Activated T-cell treated with anti-CD3 and anti-CD28 coated beads for 48 hours (primary cell): Measurements from ENCODE around the gene OR2V2.
"Not testable (repeated sequence)": the region's sequence is repeated elsewhere in the genome, so short reads cannot be mapped to it uniquely, and the experiment has no call there.

Source experiments
- DNase-seq: peaks from one replicate; pipeline ENCODE4 v3.0.0-alpha.2; 2020; ENCODE audit warnings: low read depth

The OR2V2 gene

GRCh38 chr5:181146927-181147636 lies at the start of gene OR2V2:
OR2V2 (plus strand) TSS chr5:181147586; CDS start chr5:181154943, 7,357 bp downstream.
- not testable (repeated sequence) for DNase-seq

GRCh38 chr5:181097759-181098491 lies 49.5 kb upstream of the OR2V2 start:
- DNase-seq = not testable (repeated sequence)

- DNase-seq = no peak
Measured at GRCh38 chr5:181098762-181099601, 48.4 kb upstream of the OR2V2 start.

GRCh38 chr5:181099602-181100086 lies 47.7 kb upstream of the OR2V2 start:
- no peak for DNase-seq

- no peak for DNase-seq
Measured at GRCh38 chr5:181100121-181100875, 47.1 kb upstream of the OR2V2 start.

GRCh38 chr5:181101030-181101641 lies 46.2 kb upstream of the OR2V2 start:
- not testable (repeated sequence) for DNase-seq

GRCh38 chr5:181101930-181102674 lies 45.3 kb upstream of the OR2V2 start:
- not testable (repeated sequence) for DNase-seq

GRCh38 chr5:181104259-181104568 lies 43.2 kb upstream of the OR2V2 start:
- not testable (repeated sequence) for DNase-seq

- not testable (repeated sequence) for DNase-seq
Measured at GRCh38 chr5:181104606-181105390, 42.6 kb upstream of the OR2V2 start.

- no peak for DNase-seq
Measured at GRCh38 chr5:181105391-181106025, 41.9 kb upstream of the OR2V2 start.

GRCh38 chr5:181107699-181108098 lies 39.7 kb upstream of the OR2V2 start:
- no peak for DNase-seq

GRCh38 chr5:181108578-181109165 lies 38.7 kb upstream of the OR2V2 start:
- no peak for DNase-seq

- no peak for DNase-seq
Measured at GRCh38 chr5:181109489-181110013, 37.8 kb upstream of the OR2V2 start.

- no peak for DNase-seq
Measured at GRCh38 chr5:181111010-181111409, 36.4 kb upstream of the OR2V2 start.

- no peak for DNase-seq
Measured at GRCh38 chr5:181112476-181112875, 34.9 kb upstream of the OR2V2 start.

- not testable (repeated sequence) for DNase-seq
Measured at GRCh38 chr5:181113572-181113971, 33.8 kb upstream of the OR2V2 start.

- no peak for DNase-seq
Measured at GRCh38 chr5:181114284-181114843, 33.0 kb upstream of the OR2V2 start.
